ENCODE results near the gene SLC16A11.
A peak's percentile ranks its signal among the peaks of the same experiment; 100 is the strongest.
"Not testable (repeated sequence)": the region's sequence is repeated elsewhere in the genome, so short reads cannot be mapped to it uniquely, and the experiment has no call there.

Gene SLC16A11

GRCh38 chr17:7056386-7056785 lies 12.5 kb upstream of the SLC16A11 start:
- no peak for DNase-seq

- not testable (repeated sequence) for DNase-seq
Measured at GRCh38 chr17:7050583-7050982, 6.7 kb upstream of the SLC16A11 start.

GRCh38 chr17:7048968-7049367 lies 5.1 kb upstream of the SLC16A11 start:
- DNase-seq, result no peak

GRCh38 chr17:7047566-7047965 lies 3.7 kb upstream of the SLC16A11 start:
- DNase-seq, result no peak

- peak; percentile 56 for DNase-seq
Measured at GRCh38 chr17:7046725-7047397, 3.0 kb upstream of the SLC16A11 start.

GRCh38 chr17:7046127-7046724 lies 2.3 kb upstream of the SLC16A11 start:
- DNase-seq, result no peak

- DNase-seq, result peak; percentile 94
Measured at GRCh38 chr17:7045492-7046126, 1.7 kb upstream of the SLC16A11 start.

- DNase-seq, result peak; percentile 57
Measured at GRCh38 chr17:7043182-7043496, 753 bp downstream of the SLC16A11 start.

- DNase-seq, result no peak
Measured at GRCh38 chr17:7042501-7043181, 1.3 kb downstream of the SLC16A11 start.

- peak; percentile 59 for DNase-seq
Measured at GRCh38 chr17:7041607-7042500, 2.0 kb downstream of the SLC16A11 start.

GRCh38 chr17:7039832-7040231 lies 4.1 kb downstream of the SLC16A11 start:
- DNase-seq, result no peak

GRCh38 chr17:7038025-7038862 lies 5.6 kb downstream of the SLC16A11 start:
- DNase-seq, result no peak

GRCh38 chr17:7035591-7036368 lies 8.1 kb downstream of the SLC16A11 start, which contains the start of gene SLC16A13:
Gene SLC16A13 (plus strand): TSS chr17:7036015. CDS start chr17:7036383, 368 bp downstream.
- DNase-seq, result peak; percentile 97

- DNase-seq, result no peak
Measured at GRCh38 chr17:7034955-7035590, 8.8 kb downstream of the SLC16A11 start.

GRCh38 chr17:7029659-7030058 lies 14.2 kb downstream of the SLC16A11 start:
- no peak for DNase-seq

- DNase-seq, result no peak
Measured at GRCh38 chr17:7029096-7029495, 14.8 kb downstream of the SLC16A11 start.

- DNase-seq, result no peak
Measured at GRCh38 chr17:7027335-7027734, 16.6 kb downstream of the SLC16A11 start.

- DNase-seq, result no peak
Measured at GRCh38 chr17:7026471-7027115, 17.3 kb downstream of the SLC16A11 start.

GRCh38 chr17:7025245-7025644 lies 18.6 kb downstream of the SLC16A11 start:
- no peak for DNase-seq

GRCh38 chr17:7024402-7024785 lies 19.5 kb downstream of the SLC16A11 start:
- no peak for DNase-seq

Data from eye (tissue), 1 donor.